OCI-LY1 (cell line): ENCODE results near the gene WDHD1.

Source experiments
- CTCF ChIP-seq: fragments of 200-600 bp; sonication (generic), shearing (Covaris generic); IDR thresholded peaks from 2 replicates; pipeline ENCODE4 v1.5.1; 2017; ENCODE audit warnings: mild to moderate bottlenecking, antibody characterized with exemption, low read length, moderate library complexity, mixed read lengths
- EZH2 ChIP-seq: fragments of 200-600 bp; sonication (generic), shearing (Covaris generic); IDR thresholded peaks from 2 replicates; pipeline ENCODE4 v1.8.0; 2017; ENCODE audit warnings: borderline replicate concordance, mixed run types, mild to moderate bottlenecking, antibody characterized with exemption, low read length, moderate library complexity, mixed read lengths

- no peak for TF ChIP-seq CTCF
- TF ChIP-seq EZH2, result no peak
Observed at GRCh38 chr14:54933006-54933405, 93.9 kb downstream of the WDHD1 start.
